ENCODE results near the gene ASCL5.
"Not testable (repeated sequence)": the region's sequence is repeated elsewhere in the genome, so short reads cannot be mapped to it uniquely, and the experiment has no call there.

Gene ASCL5

DNA sequence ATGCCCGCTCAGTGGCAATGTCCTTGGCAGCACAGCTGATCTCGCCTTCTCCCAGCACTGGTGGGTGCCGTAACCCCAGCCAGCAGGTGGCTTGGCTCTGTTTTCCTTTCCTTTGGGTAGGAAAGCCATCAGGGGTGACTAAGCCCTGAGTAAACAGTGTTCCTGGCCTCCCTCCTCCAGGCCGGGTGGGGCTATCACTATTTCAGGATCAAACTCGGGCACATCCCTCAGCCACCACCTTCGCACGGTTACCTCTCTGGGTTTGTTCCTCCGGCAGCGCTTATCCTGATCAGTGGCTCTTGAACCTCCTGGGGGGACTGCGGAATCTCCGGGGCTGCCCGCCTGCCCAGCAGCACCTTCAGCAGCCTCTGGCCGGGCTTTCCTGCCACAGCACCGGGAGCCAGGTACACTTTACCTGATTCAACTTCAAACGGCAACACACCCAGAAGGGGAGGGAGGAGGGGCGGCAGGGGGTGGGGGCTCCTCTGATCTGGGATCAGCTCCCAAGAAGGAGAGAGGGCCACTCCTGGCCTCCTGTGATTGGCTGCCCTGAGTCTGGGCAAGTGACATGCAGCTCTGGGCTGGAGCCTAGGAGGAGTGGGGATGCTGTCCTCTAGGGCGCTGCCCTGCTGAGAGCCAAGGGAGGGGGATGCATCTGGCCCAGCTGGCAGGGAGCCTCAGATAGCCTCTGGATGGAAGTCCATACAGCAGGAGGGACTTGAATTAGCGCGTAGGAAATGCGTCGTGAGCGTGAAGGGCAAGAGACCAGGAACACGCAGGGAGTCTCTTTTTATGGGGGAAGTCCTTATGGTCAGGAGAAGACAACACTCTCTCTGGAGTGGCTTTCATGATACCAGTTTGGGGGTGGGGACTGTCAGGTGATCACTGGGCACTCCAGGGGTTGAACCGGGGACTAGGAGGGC lies at the start of gene ASCL5:
Gene ASCL5 (minus strand): TSS at position 353 of the 923 bp plus-strand sequence. CDS start 11,812 bp downstream, outside the sequence.
- no peak for FAIRE-seq

GRCh38 chr1:201175820-201176500 lies 49.0 kb upstream of the ASCL5 start:
- no peak for FAIRE-seq

DNA sequence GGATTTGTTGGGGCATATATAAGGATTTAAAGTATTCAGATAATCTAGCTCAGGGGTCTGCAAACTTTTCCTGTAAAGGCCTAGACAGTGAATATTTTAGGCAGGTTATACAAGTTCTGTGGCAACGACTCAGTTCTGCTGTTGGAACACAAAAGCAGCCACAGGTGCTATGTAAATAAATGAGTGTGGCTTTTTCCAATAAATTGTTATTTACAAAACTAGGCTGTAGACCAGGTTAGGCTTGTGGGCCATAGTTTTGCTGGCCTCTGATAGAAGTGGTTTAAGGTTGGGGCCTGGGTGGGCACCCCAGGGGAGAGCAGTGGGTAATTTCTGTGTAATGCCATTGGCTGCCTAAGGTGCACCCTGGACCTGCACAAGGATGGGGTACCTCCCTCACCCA lies 46.8 kb upstream of the ASCL5 start:
- FAIRE-seq, result no peak

DNA sequence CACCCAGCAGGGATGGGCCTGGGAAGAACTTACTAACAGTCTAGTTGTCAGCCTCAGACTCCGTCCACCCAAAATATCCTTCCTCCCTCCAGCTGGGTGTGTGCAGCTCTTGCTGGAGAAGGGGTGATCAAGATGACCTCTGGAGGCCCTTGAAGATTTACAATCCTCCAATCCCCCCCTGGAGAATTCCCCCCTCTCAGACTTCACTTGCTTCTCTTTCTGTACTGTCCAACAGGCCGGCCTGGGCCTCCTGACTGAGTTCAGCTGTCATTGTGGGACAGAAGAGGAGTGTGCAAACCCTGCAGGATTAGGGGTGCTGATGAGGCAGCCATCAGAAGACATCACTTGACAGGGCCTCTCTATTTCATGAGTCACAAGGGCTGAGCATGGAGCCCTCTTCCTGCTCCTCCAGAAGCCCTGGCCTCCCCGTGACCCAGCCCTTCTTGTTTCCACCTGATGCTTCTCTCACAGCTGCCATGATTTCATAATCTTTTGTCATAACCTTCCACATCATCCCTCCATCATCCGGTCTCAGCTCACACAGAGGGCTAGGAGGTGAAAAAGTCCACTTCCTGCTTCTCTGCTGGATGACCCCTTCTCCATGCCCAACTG lies 46.1 kb upstream of the ASCL5 start:
- FAIRE-seq, result no peak

- FAIRE-seq, result no peak
Measured at GRCh38 chr1:201172326-201172725, 45.3 kb upstream of the ASCL5 start.

DNA sequence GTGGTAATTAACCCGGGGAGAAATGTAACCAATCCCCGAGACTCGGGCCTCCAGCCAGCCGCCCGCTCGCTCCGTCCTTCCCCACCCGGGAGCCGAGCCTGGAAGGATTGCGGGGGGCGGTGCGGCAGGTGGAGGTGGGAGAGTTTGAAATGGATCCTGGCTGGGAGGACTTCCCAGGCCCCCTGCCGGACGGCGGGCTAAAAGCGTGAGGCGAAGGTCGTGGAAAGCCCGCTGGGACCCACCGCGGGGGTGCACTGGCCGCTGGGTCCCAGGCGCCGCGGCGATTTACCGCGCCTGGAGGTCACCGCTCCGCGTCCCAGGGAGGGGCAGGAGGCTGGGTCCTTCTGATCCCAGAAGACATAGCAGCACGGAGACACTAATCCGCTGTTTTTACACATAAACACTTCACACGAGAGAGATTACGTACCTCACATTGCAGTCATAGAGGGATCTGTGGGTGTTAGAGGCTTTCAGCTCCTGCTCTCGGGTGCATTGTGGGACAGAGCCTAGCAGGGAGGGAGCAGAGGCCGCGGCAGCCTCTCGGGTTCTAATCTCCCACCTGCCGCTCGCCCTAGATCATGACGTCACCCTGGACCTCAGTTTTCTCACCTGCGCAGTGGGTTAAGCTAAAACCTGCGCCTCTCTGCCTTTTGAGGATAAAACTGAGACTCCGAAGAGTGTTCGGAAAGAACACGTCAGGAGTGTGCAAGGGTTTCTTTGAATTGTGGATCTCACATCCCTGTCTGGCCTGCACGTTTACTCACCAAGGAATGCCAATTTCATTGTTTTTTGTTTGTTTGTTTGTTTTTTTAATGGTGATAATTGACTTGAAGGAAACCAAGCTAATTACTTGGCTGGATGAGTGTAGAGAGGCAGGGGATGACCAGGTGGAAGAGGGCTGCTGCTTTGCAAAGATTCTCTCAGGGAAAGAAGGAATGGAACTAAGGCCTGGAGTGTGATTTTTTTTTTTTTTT lies 44.4 kb upstream of the ASCL5 start:
- no peak for FAIRE-seq

GRCh38 chr1:201170533-201171062 lies 43.6 kb upstream of the ASCL5 start:
- no peak for FAIRE-seq

GRCh38 chr1:201169971-201170532 lies 43.1 kb upstream of the ASCL5 start:
- no peak for FAIRE-seq

DNA sequence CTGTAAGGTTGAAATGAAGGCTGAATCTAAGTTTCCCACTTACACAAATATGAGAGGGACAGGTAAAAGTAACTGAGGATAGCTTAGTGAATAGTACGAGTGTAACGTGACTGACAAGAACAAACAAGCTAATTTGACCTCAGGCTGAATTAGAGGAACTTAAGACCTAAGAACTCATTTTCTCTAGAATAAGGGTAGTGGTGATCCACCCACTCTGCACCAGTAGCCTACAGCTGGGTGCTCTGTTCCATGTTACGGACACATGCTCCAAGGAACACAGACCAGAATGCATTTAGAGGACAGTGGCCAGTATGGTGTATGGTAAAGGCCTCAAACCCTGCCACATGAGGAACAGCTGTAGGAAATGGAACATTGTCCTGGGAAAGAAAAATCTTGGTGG lies 42.2 kb upstream of the ASCL5 start:
- no peak for FAIRE-seq

GRCh38 chr1:201167041-201167991 lies 40.3 kb upstream of the ASCL5 start:
- no peak for FAIRE-seq

GRCh38 chr1:201164645-201165044 lies 37.7 kb upstream of the ASCL5 start:
- no peak for FAIRE-seq

DNA sequence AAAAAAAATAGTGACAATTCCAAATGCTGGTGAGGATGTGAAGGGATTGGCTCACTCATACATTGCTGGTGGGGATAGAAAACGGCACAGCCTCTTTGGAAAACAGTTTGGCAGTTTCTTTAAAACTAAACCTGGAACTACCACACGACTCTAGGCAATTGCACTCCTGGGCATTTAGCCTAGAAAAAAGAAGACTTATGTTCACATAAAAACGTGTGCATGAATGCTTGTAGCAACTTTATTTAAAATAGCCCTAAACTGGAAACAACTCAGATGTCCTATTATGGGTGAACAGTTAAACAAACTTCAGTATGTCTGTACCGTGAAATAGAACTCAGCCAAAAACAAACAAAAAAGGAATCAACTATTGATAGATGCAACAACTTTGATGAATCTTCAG lies 36.7 kb upstream of the ASCL5 start:
- FAIRE-seq, result no peak

DNA sequence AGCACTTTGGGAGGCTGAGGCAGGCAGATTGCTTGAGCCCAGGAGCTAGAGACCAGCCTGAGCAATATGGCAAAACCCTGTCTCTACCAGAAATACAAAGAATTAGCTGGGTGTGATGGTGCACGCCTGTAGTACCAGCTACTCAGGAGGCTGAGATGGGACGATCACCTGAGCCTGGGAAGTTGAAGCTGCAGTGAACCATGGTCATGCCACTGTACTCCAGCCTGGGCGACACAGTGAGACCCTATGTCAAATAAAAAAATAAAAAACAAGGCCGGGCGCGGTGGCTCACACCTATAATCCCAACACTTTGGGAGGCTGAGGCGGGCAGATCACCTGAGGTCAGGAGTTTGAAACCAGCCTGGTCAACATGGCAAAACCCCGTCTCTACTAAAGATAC lies 36.1 kb upstream of the ASCL5 start:
- FAIRE-seq, result not testable (repeated sequence)

DNA sequence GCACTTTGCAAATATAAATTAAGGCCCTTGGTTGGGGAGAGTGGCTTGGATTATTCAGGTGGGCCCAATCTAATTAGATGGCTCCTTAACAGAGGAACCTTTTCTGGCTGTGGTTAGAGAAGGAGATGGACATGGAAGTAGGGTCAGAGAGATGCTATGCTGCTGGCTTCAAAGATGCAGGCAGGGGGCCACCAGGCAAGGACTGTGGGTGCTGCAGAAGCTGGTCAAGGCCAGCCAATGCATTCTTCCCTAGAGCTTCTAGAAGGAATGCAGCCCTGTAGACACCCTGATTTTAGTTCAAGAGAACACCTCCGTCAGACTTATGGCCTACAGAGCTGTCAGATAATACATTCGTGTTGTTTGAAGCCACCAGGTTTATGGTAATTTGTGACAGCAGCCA lies 31.0 kb upstream of the ASCL5 start:
- FAIRE-seq, result no peak

DNA sequence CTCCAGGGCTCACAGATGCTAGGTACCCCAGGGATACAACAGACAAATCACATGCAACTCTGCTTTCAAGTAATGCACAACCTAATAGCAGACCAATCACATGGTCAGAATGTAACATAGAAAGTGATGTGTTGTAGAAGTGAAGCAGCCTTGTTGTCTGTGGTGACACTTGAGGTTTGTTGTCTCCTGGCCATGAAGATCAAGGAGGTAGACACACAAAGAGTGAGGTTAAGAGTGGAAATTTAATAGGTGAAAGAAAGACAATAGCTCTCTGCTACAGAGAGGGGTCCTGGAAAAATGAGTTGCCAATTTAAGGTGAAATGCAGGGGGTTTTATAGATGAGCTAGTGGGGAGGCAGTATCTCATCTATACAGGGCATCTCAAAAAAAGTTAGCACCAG lies 29.8 kb upstream of the ASCL5 start:
- no peak for FAIRE-seq

DNA sequence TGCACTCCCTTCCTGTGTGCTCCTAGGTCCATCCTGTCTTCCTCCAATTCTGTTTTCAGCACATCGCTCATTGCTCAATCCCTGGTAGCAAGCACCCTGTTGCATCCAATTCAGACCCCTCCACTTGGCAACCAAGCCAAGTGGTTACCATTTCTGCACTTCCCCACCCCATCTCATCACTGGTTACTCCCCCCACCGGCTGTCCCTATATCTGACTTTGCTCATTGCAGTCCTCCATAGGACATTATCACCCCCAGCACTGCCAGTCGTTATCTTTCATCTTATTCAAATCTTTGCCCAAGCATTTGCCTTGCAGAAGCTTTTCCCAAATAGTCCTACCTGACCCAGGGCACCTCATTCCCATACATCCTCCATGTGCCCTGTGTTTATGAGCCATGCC lies 29.4 kb upstream of the ASCL5 start:
- no peak for FAIRE-seq

GRCh38 chr1:201155354-201155753 lies 28.4 kb upstream of the ASCL5 start:
- no peak for FAIRE-seq

GRCh38 chr1:201154389-201155165 lies 27.6 kb upstream of the ASCL5 start, which contains the start of gene TMEM9:
TSS of gene TMEM9 (minus strand) at chr1:201154474. CDS start at chr1:201153923, 551 bp downstream.
- no peak for FAIRE-seq

Data from islet of Langerhans (tissue), 1 donor.